GM04504 (cell line): ENCODE results near the gene STC2.

Experiments used
- DNase-seq: peaks from one replicate; pipeline ENCODE4 v3.0.0-alpha.2; 2012; ENCODE audit warnings: low read depth

The STC2 gene

GRCh38 chr5:173312821-173313220, 15.4 kb downstream of the STC2 start:
- no peak for DNase-seq

DNA sequence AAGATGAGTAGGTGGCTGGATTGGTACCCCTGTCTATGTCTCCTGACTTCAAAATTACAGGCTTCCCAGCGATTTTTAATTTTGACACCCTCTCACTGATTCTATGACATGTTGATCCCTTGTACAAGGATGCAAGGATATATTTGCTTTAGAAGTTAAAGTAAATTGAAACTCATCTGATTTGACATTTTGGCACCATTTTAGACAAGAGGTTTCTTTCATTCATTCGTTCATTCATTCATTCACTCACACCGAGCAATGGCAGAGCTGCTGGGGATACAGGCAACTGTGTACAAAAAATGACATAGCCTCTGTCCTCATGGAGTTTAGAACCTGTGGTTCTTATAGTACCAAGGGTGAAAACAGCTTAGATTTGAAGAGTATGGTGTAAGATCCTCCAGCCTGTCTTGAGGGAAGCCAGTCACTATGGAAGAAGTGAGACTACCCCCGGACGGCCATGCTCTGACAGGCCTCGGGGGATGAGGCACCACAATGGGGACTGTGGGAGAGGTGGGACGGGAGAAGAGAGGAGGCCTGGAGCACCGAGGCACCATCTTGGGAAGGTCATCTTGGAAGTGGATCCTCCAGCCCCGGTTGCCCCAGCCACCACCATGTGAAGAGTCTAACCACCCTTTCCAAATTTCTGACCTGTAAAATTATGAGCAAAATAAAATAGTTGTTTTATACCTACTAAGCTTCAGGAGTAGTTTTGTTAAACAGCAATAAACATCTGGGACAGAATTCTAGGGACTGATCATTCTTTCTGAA, 16.2 kb downstream of the STC2 start:
- DNase-seq = no peak

GRCh38 chr5:173310861-173311785, 17.1 kb downstream of the STC2 start:
- DNase-seq = no peak

DNA sequence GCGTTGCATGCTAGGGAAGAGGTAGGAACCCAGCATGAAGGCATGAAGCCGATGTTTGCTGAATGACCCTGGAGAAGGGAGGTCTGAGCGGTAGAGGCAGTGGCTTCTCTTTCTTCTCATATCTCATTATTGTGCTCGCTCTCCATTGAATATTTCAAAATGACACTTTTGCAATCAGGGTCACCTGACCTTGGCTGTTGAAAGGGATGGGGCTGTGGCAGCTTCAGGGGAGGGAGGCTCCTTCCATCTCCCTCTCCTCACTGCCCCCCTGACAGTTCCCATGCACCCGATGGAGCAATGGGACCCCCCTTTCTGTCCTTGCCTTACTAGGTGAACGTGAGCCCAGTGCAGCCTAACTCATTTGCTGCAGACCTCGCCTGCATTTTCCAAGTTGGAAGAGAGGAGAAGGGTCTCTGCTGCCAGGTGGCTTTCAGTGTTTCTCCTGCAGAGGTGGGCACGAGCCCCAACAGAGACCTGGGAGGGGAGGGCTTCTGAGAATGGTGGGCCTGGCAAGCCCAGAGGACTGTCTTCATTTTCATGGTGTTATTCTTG, 17.9 kb downstream of the STC2 start:
- no peak for DNase-seq

GRCh38 chr5:173309731-173310130, 18.5 kb downstream of the STC2 start:
- DNase-seq = no peak

DNA sequence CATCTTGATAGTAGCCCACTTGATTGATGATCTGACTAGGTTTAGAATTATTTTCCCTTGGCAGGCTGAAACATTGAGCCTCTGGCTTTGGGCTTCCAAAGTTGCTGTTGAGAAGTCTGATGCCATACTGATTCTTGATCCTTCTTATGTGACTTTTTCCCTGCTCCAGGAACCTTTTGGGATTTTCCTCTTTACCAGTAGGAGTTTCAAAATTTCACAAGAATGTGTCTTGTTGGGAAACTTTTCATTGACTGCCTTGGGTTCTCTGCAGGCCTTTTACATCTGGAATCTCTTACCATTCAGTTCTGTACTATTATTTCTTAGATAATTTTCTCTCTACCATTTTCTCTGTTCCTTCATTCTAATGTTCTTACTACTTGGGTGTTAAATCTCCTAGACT, 20.0 kb downstream of the STC2 start:
- no peak for DNase-seq

DNA sequence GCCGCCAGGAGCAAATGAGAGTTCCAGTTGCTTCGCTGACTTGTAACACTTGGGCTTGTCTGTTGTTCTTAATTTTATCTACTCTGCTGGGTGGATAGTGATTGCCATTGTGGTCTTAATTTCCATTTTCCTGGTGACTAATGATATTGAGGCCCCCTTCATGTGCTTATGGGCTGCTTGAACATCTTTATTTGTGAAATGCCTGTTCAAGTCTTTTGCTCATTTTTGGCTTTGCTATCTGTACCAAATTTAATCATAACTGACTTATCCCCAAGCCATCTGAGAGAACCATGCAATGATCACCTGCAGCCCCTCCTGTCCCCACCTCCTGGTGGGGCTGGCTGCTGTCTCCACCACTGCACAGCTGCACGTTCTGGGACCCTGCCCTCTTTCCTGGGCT, 20.5 kb downstream of the STC2 start:
- no peak for DNase-seq

DNA sequence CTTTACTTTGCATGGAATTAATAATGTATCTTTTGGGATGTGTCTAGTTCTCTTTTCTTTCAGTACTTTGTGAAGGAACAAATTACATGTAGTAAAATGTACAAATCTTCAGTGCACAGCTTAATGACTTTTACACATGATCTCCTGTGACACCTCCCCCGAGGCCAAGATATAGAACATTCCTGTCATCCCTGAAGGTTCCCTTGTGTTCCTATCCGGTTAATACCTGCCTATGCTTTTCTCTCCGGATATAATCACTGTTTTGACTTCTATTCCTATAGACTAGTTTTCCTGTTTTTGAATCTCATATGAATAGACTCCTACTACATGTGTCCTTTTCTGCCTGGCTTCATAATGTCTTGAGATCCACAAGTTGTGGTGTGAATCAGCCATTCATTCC, 21.5 kb downstream of the STC2 start:
- no peak for DNase-seq

DNA sequence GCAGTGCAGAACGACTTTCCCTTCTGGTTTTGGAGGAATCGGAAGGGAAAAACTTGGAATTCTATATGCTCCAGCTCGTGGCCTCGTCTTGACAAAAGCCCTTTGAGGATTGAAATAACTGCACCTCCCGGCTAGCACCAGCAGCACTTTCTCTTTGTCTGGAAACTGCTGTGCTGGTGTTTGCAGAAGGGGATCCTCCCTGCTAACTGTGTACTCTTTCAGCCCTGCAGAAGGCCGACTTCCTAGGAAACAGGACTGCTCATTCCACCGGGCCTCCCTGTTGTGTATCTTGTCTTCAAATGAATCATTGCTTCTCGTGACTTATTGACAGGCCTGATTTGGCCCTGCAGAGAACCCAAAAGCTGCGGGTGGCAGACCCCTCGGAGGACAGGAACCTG, 23.6 kb downstream of the STC2 start:
- DNase-seq = no peak

DNA sequence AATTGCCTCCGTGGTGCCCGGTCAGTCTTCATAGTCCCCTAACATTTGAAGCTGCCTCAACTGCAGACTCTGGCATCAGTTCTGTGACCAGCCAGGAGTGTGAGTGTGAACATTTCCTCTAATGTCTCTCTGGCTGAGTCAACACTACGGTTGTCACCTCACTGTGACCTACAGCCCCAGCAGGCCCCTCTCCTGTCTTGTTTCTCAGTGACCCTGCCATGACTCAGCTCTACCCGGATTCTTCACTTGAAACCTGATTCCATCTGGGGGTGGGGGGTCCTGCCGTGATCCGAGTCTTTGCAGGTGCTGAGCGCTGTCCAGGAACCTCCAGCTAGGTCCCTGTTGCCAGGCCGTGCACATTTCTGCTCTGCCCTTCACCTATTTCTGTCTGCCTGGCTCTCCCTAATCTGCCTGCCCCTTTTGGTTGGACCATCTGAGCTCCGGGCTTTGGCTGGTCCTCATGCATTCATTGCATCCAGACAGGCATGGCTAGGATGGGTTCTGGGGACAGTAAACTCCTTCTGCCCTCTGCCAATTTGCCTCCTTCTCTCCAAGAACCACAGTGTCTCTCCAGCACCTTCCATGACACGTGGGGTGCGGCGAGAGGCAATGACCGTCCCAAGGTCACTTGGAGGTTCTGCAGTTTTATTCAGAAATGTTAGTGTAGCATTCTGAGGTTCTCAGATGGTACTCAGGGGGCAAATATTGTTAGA, 24.2 kb downstream of the STC2 start:
- no peak for DNase-seq

- DNase-seq = peak; percentile 79
Measured at GRCh38 chr5:173302546-173303155, 25.6 kb downstream of the STC2 start.

- no peak for DNase-seq
Measured at GRCh38 chr5:173301695-173302545, 26.3 kb downstream of the STC2 start.

GRCh38 chr5:173300389-173301047, 27.7 kb downstream of the STC2 start:
- no peak for DNase-seq

DNA sequence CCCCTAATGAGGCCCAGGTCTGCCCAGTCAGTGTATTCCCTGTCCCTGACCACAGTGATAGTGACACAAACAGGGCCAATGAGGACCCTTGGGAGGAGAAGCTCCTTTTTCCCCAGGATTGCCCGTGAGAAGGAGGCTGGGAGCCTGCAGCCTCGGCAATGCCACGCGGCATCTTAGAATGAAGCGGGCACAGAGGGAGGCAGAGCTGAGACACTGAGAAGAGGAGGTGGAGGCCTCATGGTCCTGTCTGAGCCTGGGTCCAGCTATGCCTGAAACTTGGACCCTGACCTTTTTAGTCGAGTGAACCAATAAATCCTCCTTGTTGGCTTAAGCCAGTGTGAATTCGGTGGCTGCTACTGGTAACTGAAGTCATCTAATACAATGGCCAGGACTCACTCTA, 28.4 kb downstream of the STC2 start:
- DNase-seq = no peak

- DNase-seq = no peak
Measured at GRCh38 chr5:173298213-173298926, 29.8 kb downstream of the STC2 start.

DNA sequence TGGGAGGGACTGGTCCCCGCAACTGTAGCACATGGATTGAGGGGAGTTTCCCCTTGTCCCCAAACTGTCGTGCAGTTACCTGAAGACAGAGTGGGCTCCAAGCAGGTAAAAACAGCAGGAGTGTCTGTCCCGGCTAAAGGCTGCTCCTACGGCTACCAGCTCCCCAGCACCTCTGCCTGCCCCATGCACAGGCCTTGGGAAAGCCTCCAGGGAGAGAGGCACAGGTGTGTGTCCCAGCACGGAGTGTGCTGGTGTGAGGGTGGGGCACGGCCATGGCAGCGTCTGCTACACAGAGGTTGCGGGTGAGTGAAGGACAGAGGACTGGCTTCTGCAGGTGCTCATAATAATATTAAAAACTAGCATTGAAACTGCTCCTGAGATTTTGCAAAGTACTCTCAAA, 30.4 kb downstream of the STC2 start:
- DNase-seq = no peak

DNA sequence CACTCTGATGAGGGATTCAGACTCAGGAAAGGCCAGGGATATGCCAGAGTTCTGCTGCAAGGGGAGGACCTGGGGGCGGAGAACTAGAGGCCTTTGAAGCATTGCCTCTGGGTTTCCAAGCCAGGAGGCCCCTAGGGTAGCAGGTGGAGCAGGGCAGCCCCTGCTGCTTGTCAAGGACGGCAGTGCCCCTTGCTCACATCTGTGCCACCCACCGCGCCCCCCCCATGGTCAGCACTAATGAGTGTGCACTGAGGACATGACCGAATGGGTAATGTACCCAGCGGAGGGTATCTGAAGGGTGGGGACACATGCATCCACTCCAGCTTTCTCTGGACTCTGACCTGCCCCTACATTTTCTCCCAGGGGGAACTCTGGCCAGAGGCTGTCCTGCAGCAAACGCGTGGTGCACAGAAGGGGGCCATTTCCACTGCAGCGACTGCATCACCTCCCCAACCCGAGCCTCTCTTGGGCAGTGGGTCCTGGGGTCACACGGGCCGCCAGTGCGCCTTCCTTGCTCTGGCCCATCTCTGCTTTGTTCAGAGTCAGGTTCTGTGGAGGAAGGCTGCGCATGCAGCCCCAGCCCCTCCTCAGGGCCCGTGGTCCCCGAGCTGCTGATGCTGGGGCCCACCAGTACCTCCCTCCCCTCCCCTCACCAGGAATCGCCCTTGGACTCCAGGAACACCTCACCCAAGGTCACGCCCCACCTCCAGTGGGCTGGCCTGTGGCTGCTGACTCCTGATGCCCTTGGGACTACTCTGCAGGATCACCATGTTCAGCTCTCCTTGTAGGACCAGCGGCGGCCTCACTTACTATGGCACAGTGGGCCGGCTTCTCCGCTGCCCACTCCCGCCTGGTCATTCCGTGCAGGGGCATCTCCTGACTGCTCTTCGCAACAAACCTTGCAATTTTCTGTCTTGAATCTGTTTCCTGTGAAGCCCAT, 31.2 kb downstream of the STC2 start:
- no peak for DNase-seq

- no peak for DNase-seq
Measured at GRCh38 chr5:173295796-173296195, 32.4 kb downstream of the STC2 start.
